Erythroblast (primary cell): ENCODE results near the gene SPACA7.

Experiments
- GATA1 ChIP-seq: IDR thresholded peaks from 2 replicates; pipeline ENCODE4 v1.6.1; 2011; ENCODE audit warnings: low read depth, mild to moderate bottlenecking, control low read depth, low read length, moderate library complexity
- POLR2A ChIP-seq: IDR thresholded peaks from 2 replicates; pipeline ENCODE4 v1.6.1; 2011; ENCODE audit warnings: mild to moderate bottlenecking, low read length

DNA sequence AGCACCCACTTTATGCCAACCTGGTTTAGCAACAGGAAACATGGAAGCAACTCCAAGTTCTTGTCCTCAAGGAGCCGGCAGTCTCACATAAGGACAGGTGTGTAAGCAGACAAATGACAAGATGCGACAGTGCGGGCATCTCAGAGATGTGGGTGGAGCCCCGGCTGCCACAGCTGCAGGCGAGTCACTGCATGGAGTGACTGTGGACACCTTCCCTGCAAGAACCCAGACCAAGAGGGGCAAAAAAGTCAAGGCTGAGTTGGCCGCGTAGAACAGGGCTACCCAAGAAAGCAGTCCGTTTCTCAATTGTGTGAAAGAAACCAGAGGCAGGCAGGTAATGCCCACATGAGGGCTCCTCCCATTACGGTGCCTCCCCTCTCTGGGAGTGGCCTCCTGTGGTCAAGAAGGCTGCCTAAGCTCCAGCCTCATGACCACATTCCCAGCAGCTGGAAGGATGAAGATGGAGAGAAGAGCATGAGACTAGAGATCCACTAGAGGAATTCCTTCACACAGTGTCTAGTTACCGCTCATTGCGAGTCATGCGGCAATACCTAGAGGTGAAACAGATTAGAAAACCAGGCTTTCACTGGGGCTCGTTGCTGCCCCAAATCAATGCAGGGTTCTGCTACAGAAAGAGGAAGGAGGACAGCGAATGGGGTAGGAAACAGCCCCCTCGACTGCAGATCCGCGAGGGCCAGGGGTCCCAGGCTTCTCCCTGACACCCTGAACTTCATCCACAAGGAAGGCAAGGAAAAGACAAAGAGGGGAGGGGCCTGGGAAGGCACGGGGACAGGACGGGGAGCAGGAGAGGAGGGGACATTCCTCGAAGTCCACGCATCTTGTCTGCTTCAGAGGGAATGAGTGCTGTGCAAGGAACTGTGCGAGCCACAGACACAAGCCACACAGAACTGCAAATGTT lies 80.2 kb downstream of the SPACA7 start:
- TF ChIP-seq POLR2A (no peak), GATA1 (no peak)
